IPS-NIHi7 (cell line): Measurements from ENCODE around the gene EFTUD2.
"Not testable (repeated sequence)": the region's sequence is repeated elsewhere in the genome, so short reads cannot be mapped to it uniquely, and the experiment has no call there.

Experiments
- DNase-seq: peaks from one replicate; pipeline ENCODE4 v3.0.0; 2012; ENCODE audit warnings: mixed read lengths; ENCODE audit errors: extremely low spot score

Gene EFTUD2

GRCh38 chr17:44848961-44849489 is 50.2 kb downstream of the EFTUD2 start:
- DNase-seq: no peak

- DNase-seq: peak; percentile 38
Measured at GRCh38 chr17:44848257-44848795, 50.9 kb downstream of the EFTUD2 start.

GRCh38 chr17:44847586-44847985 is 51.7 kb downstream of the EFTUD2 start, which contains the start of gene HIGD1B:
HIGD1B (plus strand) TSS chr17:44847883; CDS start chr17:44848153, 270 bp downstream.
- DNase-seq: no peak

GRCh38 chr17:44846206-44846605 is 53.0 kb downstream of the EFTUD2 start:
- DNase-seq: no peak

- peak; percentile 55 for DNase-seq
Measured at GRCh38 chr17:44844390-44844830, 54.8 kb downstream of the EFTUD2 start.

- peak; percentile 41 for DNase-seq
Measured at GRCh38 chr17:44842748-44843147, 56.5 kb downstream of the EFTUD2 start.

- no peak for DNase-seq
Measured at GRCh38 chr17:44840936-44841335, 58.3 kb downstream of the EFTUD2 start.

- no peak for DNase-seq
Measured at GRCh38 chr17:44840274-44840673, 59.0 kb downstream of the EFTUD2 start.

GRCh38 chr17:44837196-44837595 is 62.0 kb downstream of the EFTUD2 start:
- DNase-seq: no peak

GRCh38 chr17:44832805-44833204 is 66.4 kb downstream of the EFTUD2 start:
- DNase-seq: no peak

- no peak for DNase-seq
Measured at GRCh38 chr17:44831371-44831770, 67.9 kb downstream of the EFTUD2 start.

- DNase-seq: peak; percentile 46
Measured at GRCh38 chr17:44830359-44831288, 68.6 kb downstream of the EFTUD2 start.

GRCh38 chr17:44829523-44830358 is 69.5 kb downstream of the EFTUD2 start, which contains the start of gene GJC1:
GJC1 (minus strand) TSS chr17:44830287; CDS start chr17:44805817, 24,470 bp downstream.
- DNase-seq: peak; percentile 59

GRCh38 chr17:44828919-44829522 is 70.2 kb downstream of the EFTUD2 start:
- DNase-seq: no peak

- no peak for DNase-seq
Measured at GRCh38 chr17:44827863-44828262, 71.4 kb downstream of the EFTUD2 start.

- DNase-seq: no peak
Measured at GRCh38 chr17:44826123-44826790, 73.0 kb downstream of the EFTUD2 start.

- not testable (repeated sequence) for DNase-seq
Measured at GRCh38 chr17:44825236-44825635, 74.0 kb downstream of the EFTUD2 start.

GRCh38 chr17:44820631-44821212 is 78.5 kb downstream of the EFTUD2 start:
- DNase-seq: no peak

- DNase-seq: not testable (repeated sequence)
Measured at GRCh38 chr17:44818508-44818907, 80.7 kb downstream of the EFTUD2 start.

- no peak for DNase-seq
Measured at GRCh38 chr17:44812263-44812662, 87.0 kb downstream of the EFTUD2 start.
